Upper lobe of left lung (tissue), 6 donors: ENCODE data around the gene PRICKLE1. TPM values are rescaled to one million over a fixed set of nuclear protein-coding genes. Genes with fewer than 3 reads are reported as not detected.

Experiments
- ATAC-seq, 2 donors: fragments of 200-7000 bp; cut with Tn5 transposase; one replicate each; pipeline ENCODE4 v1.9.1; 2022; ENCODE audit warnings: mild to moderate bottlenecking in 2 of 2, moderate library complexity in 2 of 2; ENCODE audit not compliant: low FRiP score in 2 of 2
- DNase-seq, 2 donors: peaks; one replicate each; pipeline ENCODE4 v3.0.0-alpha.2; 2019 to 2020
- H3K27ac ChIP-seq, 4 donors: fragments of 200-600 bp; sonication (generic); one replicate each; pipeline ENCODE4 v1.5.1; 2016 to 2019
- H3K27me3 ChIP-seq, 4 donors: fragments of 200-600 bp; sonication (generic); one replicate each; pipeline ENCODE4 v1.5.1; 2017 to 2019
- H3K36me3 ChIP-seq, 4 donors: fragments of 200-600 bp; sonication (generic); one replicate each; pipeline ENCODE4 v1.5.1; 2016 to 2019
- H3K4me1 ChIP-seq, 4 donors: fragments of 200-600 bp; sonication (generic); one replicate each; pipeline ENCODE4 v1.5.1; 2018 to 2019
- H3K4me3 ChIP-seq, 4 donors: fragments of 200-600 bp; sonication (generic); one replicate each; pipeline ENCODE4 v1.5.1; 2017 to 2019; ENCODE audit warnings: mild to moderate bottlenecking in 2 of 4, moderate library complexity in 1 of 4
- H3K9me3 ChIP-seq, 4 donors: fragments of 200-600 bp; sonication (generic); one replicate each; pipeline ENCODE4 v1.5.1; 2018 to 2019
- EP300 ChIP-seq, 4 donors: sonication (generic); formaldehyde crosslinking; IDR thresholded peaks; one replicate each; pipeline ENCODE4 v1.5.1; 2017; ENCODE audit warnings: antibody characterized with exemption in 4 of 4, control low read depth in 2 of 4
- POLR2A ChIP-seq, 4 donors: fragments of 450-650 bp; IDR thresholded peaks; one replicate each; pipeline ENCODE4 v1.5.1; 2016 to 2017; ENCODE audit warnings: antibody characterized with exemption in 4 of 4, mild to moderate bottlenecking in 2 of 4
- POLR2AphosphoS5 ChIP-seq, 2 donors: sonication (generic); formaldehyde crosslinking; IDR thresholded peaks; one replicate each; pipeline ENCODE4 v1.5.1; 2017; ENCODE audit warnings: antibody characterized with exemption in 2 of 2
- WGBS, 2 donors: methylation state at CpG; one replicate each; pipeline ENCODE4 v1.1.5; 2017 to 2018; 5-methylcytosine and 5-hydroxymethylcytosine counted together
- total RNA-seq, 6 donors: library from RNA; depleted of rRNA in 4 of 6; stranded (reverse); fragments of >200 nt in 4 of 6; gene quantifications; one replicate each; pipeline versions ENCODE4 v1.1.0 to v1.2.1, GENCODE V29; 2016 to 2021
- TF ChIP-seq, protein P1 (sequence below), 6 experiments: fragments of 450-650 bp in 4 of 6; fragments of 200-600 bp in 2 of 6; sonication (generic) in 2 of 6; IDR thresholded peaks; one replicate each; pipeline ENCODE4 v1.5.1; 2016 to 2019; ENCODE audit warnings: antibody characterized with exemption in 6 of 6
- donor health status: DM: no; HTN: no; CAD: no; lungs with moderate emphysema.
- donor health status: DM: no; HTN: yes; CAD: no; lungs with severe emphysema.

The PRICKLE1 gene
- total RNA-seq, 6 donors from 2014 or later, result 7.3 to 18.2 (median 10.2) TPM

DNA sequence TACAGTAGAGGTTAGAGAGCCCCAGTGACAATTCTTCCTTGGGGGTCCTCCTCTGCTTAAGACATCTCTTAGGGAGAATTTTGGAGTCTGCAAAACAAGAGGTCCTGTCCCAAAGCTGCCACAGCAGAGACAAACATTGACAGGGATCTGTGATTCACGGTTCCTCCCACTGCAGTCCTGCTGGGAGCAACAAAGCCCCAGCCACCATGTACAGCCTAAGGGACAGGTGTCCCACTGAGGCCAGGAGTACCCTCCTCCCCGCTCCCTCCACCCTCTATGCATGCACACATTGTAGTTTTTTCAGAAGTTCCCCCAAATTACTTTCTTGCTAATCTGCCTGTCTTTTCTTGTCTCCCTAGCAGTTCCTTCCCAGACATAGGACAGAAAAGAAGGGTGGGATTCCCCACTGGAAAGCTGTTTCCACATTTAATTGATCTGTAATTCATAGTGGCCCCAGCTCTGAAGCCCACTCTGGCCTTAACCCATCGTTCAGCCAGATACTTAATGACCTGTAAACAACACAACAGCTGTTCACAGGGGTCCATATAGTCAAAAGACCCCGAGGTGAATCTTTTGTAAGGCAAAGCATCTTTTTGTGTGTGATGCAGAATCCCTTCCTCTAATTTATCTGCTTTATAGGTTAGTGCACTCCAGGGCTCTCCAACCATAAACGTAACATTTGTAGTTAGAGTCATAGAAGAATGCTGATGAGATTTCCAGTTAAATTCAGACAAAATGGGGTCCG, 13.9 kb upstream of the PRICKLE1 start:
- Histone ChIP-seq H3K9me3 (no peaks in the 10 kb centered on the region), H3K27ac (no peak overlapping the region), H3K36me3 (no peaks in the 10 kb centered on the region), H3K27me3 (no peaks in the 10 kb centered on the region), H3K4me1 (no peaks in the 10 kb centered on the region), H3K4me3 (no peak overlapping the region)
- WGBS, 2 donors, result 77% methylated on average over 6 of the region's 6 CpGs
- ATAC-seq, result no peak
- TF ChIP-seq POLR2AphosphoS5 (IDR thresholded peaks at IDR 0.05) (no peak), POLR2A (IDR thresholded peaks at IDR 0.05) (no peak), EP300 (IDR thresholded peaks at IDR 0.05) (no peak)
- TF ChIP-seq, protein P1, sequence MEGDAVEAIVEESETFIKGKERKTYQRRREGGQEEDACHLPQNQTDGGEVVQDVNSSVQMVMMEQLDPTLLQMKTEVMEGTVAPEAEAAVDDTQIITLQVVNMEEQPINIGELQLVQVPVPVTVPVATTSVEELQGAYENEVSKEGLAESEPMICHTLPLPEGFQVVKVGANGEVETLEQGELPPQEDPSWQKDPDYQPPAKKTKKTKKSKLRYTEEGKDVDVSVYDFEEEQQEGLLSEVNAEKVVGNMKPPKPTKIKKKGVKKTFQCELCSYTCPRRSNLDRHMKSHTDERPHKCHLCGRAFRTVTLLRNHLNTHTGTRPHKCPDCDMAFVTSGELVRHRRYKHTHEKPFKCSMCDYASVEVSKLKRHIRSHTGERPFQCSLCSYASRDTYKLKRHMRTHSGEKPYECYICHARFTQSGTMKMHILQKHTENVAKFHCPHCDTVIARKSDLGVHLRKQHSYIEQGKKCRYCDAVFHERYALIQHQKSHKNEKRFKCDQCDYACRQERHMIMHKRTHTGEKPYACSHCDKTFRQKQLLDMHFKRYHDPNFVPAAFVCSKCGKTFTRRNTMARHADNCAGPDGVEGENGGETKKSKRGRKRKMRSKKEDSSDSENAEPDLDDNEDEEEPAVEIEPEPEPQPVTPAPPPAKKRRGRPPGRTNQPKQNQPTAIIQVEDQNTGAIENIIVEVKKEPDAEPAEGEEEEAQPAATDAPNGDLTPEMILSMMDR (IDR thresholded peaks at IDR 0.05), result no peak
- no peak for DNase-seq

DNA sequence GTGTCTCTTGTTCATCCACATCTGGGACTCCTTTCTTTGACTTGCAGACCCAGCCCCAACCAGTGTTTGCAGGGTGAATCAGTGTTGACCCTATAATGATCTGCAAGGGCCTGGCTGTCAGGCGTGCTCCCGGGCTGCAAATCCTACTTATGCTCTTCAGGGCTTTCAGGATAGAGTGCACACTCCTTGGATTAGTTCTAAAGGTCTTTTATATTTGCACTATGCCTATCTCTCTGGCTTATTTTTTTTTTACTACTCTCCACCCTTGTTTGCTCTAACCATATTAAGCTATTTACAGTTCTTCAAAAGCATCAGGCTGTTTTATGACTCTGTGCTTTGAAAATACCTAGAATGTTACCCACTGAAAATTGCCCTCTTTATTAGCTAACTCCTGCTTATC, 4.3 kb upstream of the PRICKLE1 start:
- no peak for DNase-seq
- no peak overlapping the region for H3K27ac ChIP-seq
- no peaks in the 10 kb centered on the region for H3K36me3 ChIP-seq
- ATAC-seq, result no peak
- no peak overlapping the region for H3K4me3 ChIP-seq
- H3K4me1 ChIP-seq, result peaks cover 0 to 19% (median 9%) of the 10 kb centered on the region in 4 donors
- WGBS, 2 donors, result 55 to 83% methylated on average over 2 of the region's 2 CpGs
- no peaks in the 10 kb centered on the region for H3K9me3 ChIP-seq
- no peak for TF ChIP-seq POLR2A (IDR thresholded peaks at IDR 0.05)
- TF ChIP-seq POLR2AphosphoS5 (IDR thresholded peaks at IDR 0.05), result no peak
- TF ChIP-seq, protein P1 (IDR thresholded peaks at IDR 0.05), result no peak
- no peak for TF ChIP-seq EP300 (IDR thresholded peaks at IDR 0.05)
- H3K27me3 ChIP-seq, result peaks cover 0 to 6% (median 0%) of the 10 kb centered on the region in 4 donors

DNA sequence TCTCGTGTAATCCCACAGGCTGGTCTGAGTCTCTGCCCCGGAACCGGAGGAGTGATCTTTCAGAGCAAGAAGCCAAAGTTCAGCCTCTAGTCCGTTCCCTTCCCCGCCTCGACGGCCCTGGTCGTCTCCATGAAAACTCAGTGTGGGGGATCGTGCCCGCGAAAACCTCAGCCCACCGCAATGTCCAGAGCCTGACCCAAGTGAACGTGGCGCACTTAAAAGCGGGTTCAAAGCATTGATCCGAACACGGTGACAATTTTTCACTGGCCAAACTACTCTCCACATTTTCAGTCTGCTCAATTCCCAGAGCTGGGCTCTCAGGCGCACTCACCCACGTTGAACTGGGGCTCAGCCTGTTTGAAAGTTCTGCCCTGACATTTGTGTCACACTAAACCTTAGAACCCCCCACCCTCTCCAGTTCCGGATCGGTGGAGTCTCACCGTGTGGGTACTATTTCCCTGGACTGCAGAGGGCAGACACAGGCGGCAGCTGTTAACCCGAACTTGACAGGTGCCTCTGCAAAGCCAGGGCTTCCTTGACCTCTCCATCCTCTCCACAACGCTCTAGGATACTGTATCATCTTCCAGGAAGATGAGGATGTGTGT, 886 bp upstream of the PRICKLE1 start:
- DNase-seq (peak; percentile 17 to 24), ATAC-seq (peak; percentile 56 to 62)
- Histone ChIP-seq H3K36me3 (no peaks in the 10 kb centered on the region), H3K4me3 (peak overlapping the region; percentile 25 to 88 (median 72)), H3K9me3 (no peaks in the 10 kb centered on the region), H3K4me1 (peaks cover 5 to 44% (median 21%) of the 10 kb centered on the region in 4 donors), H3K27me3 (peaks cover 0 to 6% (median 0%) of the 10 kb centered on the region in 4 donors), H3K27ac (peak overlapping the region; percentile 42 to 85 (median 57))
- WGBS, 2 donors, result 2 to 3% methylated on average over 10 to 24 of the region's 25 CpGs
- TF ChIP-seq POLR2A (IDR thresholded peaks at IDR 0.05), result no peak
- TF ChIP-seq, protein P1 (IDR thresholded peaks at IDR 0.05), result no peak
- TF ChIP-seq EP300 (IDR thresholded peaks at IDR 0.05), result no peak
- no peak for TF ChIP-seq POLR2AphosphoS5 (IDR thresholded peaks at IDR 0.05)

DNA sequence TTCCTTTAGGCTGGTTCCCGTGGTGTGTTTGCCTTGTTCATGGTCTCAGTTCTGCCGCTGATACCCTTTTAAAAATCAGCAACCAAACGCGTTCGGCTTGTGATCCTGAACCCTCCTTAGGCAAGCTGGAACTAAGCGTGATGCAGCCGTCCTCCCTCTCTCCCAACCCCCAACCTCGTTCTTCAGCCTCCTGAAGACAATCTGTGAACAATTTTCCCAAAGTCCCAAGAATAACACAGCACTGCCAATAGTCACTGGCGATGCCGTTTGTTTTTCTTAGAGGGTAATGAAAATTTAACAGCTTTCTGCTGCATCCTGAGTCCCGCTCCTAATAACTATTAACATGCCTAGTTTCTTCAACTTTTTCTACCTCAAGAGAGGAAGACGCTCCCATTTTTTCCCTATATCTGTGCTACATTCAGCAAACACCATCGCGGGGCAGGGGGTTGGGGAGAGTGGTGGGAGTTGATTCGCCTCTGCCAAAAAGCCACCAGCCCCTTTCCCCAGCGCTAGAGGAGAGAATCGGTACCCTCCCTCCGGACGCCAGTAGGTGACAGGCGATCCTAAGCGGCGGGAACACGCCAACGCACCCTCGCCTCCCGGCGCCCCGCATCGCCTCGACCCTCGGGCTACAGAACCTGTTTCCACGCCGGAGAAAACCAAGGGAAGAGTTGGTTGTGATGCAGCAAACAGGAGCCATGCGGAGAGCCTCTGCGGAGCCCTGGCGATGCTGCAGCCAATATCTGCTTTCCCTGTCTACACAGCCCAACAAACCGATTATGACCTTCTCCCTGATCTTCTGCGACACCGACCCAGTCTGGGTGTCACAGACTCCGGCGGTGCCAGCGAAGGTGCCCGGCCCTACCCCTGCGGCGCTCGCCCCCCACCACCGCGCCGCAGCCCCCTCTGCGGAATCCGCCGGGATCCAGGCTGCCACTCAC, 752 bp downstream of the PRICKLE1 start:
- ATAC-seq (peak; percentile 47 to 48), DNase-seq (peak; percentile 31 to 87)
- Histone ChIP-seq H3K27me3 (peaks cover 0 to 6% (median 0%) of the 10 kb centered on the region in 4 donors), H3K9me3 (no peaks in the 10 kb centered on the region), H3K27ac (peak overlapping the region; percentile 57 to 85 (median 75)), H3K4me1 (peaks cover 5 to 58% (median 30%) of the 10 kb centered on the region in 4 donors), H3K4me3 (peak overlapping the region; percentile 71 to 88 (median 72)), H3K36me3 (no peaks in the 10 kb centered on the region)
- TF ChIP-seq EP300 (IDR thresholded peaks at IDR 0.05), result no peak
- no peak for TF ChIP-seq POLR2AphosphoS5 (IDR thresholded peaks at IDR 0.05)
- TF ChIP-seq, protein P1 (IDR thresholded peaks at IDR 0.05), result peak; percentile 10 to 58 (median 36)
- TF ChIP-seq POLR2A (IDR thresholded peaks at IDR 0.05), result no peak
- WGBS, 2 donors, result 4 to 7% methylated on average over 18 to 50 of the region's 52 CpGs
